Uterus (tissue), 4 donors: ENCODE data around the gene SPATA31D1. TPM values are rescaled to one million over a fixed set of nuclear protein-coding genes. Genes with fewer than 3 reads are reported as not detected.

Experiments used
- DNase-seq, 2 donors: peaks; one replicate each; pipeline ENCODE4 v3.0.0-alpha.2; 2019 to 2020
- H3K27ac ChIP-seq, 2 donors: fragments of 200-600 bp; sonication (generic); 1 replicate in 1 of 2; 2 replicates in 1 of 2; pipeline ENCODE4 v1.5.1; 2016 to 2018
- H3K27me3 ChIP-seq, 2 donors: fragments of 200-600 bp; sonication (generic); one replicate each; pipeline ENCODE4 v1.5.1; 2018 to 2019; ENCODE audit warnings: control low read depth in 1 of 2
- H3K36me3 ChIP-seq, 2 donors: fragments of 200-600 bp; sonication (generic); one replicate each; pipeline ENCODE4 v1.5.1; 2019; ENCODE audit warnings: control low read depth in 1 of 2
- H3K4me1 ChIP-seq, 2 donors: fragments of 200-600 bp; sonication (generic); one replicate each; pipeline ENCODE4 v1.5.1; 2018 to 2019; ENCODE audit warnings: control low read depth in 1 of 2
- H3K4me3 ChIP-seq, 2 donors: fragments of 200-600 bp; sonication (generic); 1 replicate in 1 of 2; 2 replicates in 1 of 2; pipeline ENCODE4 v1.5.1; 2018 to 2019; ENCODE audit warnings: mild to moderate bottlenecking in 1 of 2
- H3K9me3 ChIP-seq, 2 donors: fragments of 200-600 bp; sonication (generic); one replicate each; pipeline ENCODE4 v1.5.1; 2019; ENCODE audit warnings: control low read depth in 1 of 2
- CTCF ChIP-seq, 4 experiments: fragments of 200-600 bp in 2 of 4; fragments of 450-650 bp in 2 of 4; sonication (generic) in 2 of 4; IDR thresholded peaks; one replicate each; pipeline ENCODE4 v1.5.1; 2016 to 2019; ENCODE audit warnings: antibody characterized with exemption in 4 of 4, mild to moderate bottlenecking in 2 of 4, moderate library complexity in 1 of 4
- POLR2A ChIP-seq, 2 donors: fragments of 450-650 bp; IDR thresholded peaks; one replicate each; pipeline ENCODE4 v1.6.1; 2016; ENCODE audit warnings: antibody characterized with exemption in 2 of 2, mild to moderate bottlenecking in 1 of 2, moderate library complexity in 1 of 2
- intact Hi-C: fragments of 100-400 bp; cut with DNase I; formaldehyde crosslinking; loops from one replicate; pipeline ENCODE4 v1.15.1; 2023; ENCODE audit warnings: low total_unique reads
- total RNA-seq, 4 donors: library from RNA; depleted of rRNA in 3 of 4; stranded (reverse); fragments of >200 nt in 3 of 4; gene quantifications; one replicate each; pipeline versions ENCODE4 v1.1.0 to v1.2.4, GENCODE V29; 2014 to 2023
- donor health status: DM: yes; HTN: yes; CAD: no.

SPATA31D1 gene
- total RNA-seq, 4 donors from 2014 or later = 0.07 TPM; not detected in 3

GRCh38 chr9:81979196-81979595, 9.4 kb upstream of the SPATA31D1 start:
- Histone ChIP-seq H3K36me3 (no peaks in the 10 kb centered on the region), H3K27me3 (no peaks in the 10 kb centered on the region), H3K27ac (no peak overlapping the region), H3K4me1 (no peaks in the 10 kb centered on the region), H3K9me3 (no peaks in the 10 kb centered on the region), H3K4me3 (no peak overlapping the region)
- intact Hi-C loops = no loop called here
- no peak for DNase-seq
- no peak for TF ChIP-seq CTCF (IDR thresholded peaks at IDR 0.05)
- TF ChIP-seq POLR2A (IDR thresholded peaks at IDR 0.05) = no peak

GRCh38 chr9:81980568-81980967, 8.0 kb upstream of the SPATA31D1 start:
- no peaks in the 10 kb centered on the region for H3K4me1 ChIP-seq
- no peaks in the 10 kb centered on the region for H3K27me3 ChIP-seq
- no peaks in the 10 kb centered on the region for H3K9me3 ChIP-seq
- H3K36me3 ChIP-seq = no peaks in the 10 kb centered on the region
- H3K27ac ChIP-seq = no peak overlapping the region
- intact Hi-C loops = no loop called here
- TF ChIP-seq POLR2A (IDR thresholded peaks at IDR 0.05) (no peak), CTCF (IDR thresholded peaks at IDR 0.05) (no peak)
- H3K4me3 ChIP-seq = no peak overlapping the region
- DNase-seq = no peak

- Histone ChIP-seq H3K36me3 (no peaks in the 10 kb centered on the region), H3K27ac (no peak overlapping the region), H3K27me3 (no peaks in the 10 kb centered on the region), H3K4me1 (no peaks in the 10 kb centered on the region), H3K9me3 (no peaks in the 10 kb centered on the region), H3K4me3 (no peak overlapping the region)
- TF ChIP-seq POLR2A (IDR thresholded peaks at IDR 0.05) (no peak), CTCF (IDR thresholded peaks at IDR 0.05) (no peak)
- intact Hi-C loops = no loop called here
- DNase-seq = no peak
Observed at GRCh38 chr9:81981883-81982282, 6.7 kb upstream of the SPATA31D1 start.

- no peak overlapping the region for H3K27ac ChIP-seq
- intact Hi-C loops = no loop called here
- no peaks in the 10 kb centered on the region for H3K4me1 ChIP-seq
- no peaks in the 10 kb centered on the region for H3K27me3 ChIP-seq
- H3K9me3 ChIP-seq = no peaks in the 10 kb centered on the region
- no peak for DNase-seq
- H3K36me3 ChIP-seq = no peaks in the 10 kb centered on the region
- H3K4me3 ChIP-seq = no peak overlapping the region
- no peak for TF ChIP-seq POLR2A (IDR thresholded peaks at IDR 0.05)
Observed at GRCh38 chr9:81984928-81985327, 3.6 kb upstream of the SPATA31D1 start.

GRCh38 chr9:81986051-81986450, 2.5 kb upstream of the SPATA31D1 start:
- H3K4me1 ChIP-seq = no peaks in the 10 kb centered on the region
- H3K4me3 ChIP-seq = no peak overlapping the region
- DNase-seq = no peak
- H3K27me3 ChIP-seq = no peaks in the 10 kb centered on the region
- no peaks in the 10 kb centered on the region for H3K36me3 ChIP-seq
- intact Hi-C loops = no loop called here
- TF ChIP-seq POLR2A (IDR thresholded peaks at IDR 0.05) (no peak), CTCF (IDR thresholded peaks at IDR 0.05) (no peak)
- no peaks in the 10 kb centered on the region for H3K9me3 ChIP-seq
- no peak overlapping the region for H3K27ac ChIP-seq

- H3K36me3 ChIP-seq = no peaks in the 10 kb centered on the region
- H3K27me3 ChIP-seq = no peaks in the 10 kb centered on the region
- no peak for DNase-seq
- intact Hi-C loops = no loop called here
- H3K9me3 ChIP-seq = no peaks in the 10 kb centered on the region
- no peak overlapping the region for H3K4me3 ChIP-seq
- TF ChIP-seq CTCF (IDR thresholded peaks at IDR 0.05) (no peak), POLR2A (IDR thresholded peaks at IDR 0.05) (no peak)
- no peak overlapping the region for H3K27ac ChIP-seq
- no peaks in the 10 kb centered on the region for H3K4me1 ChIP-seq
Observed at GRCh38 chr9:81989700-81990099, 1.1 kb downstream of the SPATA31D1 start.
